H1 (cell line): ENCODE data around the gene DHPS.

Source experiments
- CTCF ChIP-seq, 3 experiments: IDR thresholded peaks; 1 replicate in 2 of 3; 2 replicates in 1 of 3; pipeline versions ENCODE4 v1.5.1 to v1.6.1; 2011; ENCODE audit warnings: low read length in 3 of 3, mild to moderate bottlenecking in 3 of 3, inconsistent platforms in 2 of 3, low read depth in 1 of 3, moderate library complexity in 1 of 3; ENCODE audit not compliant: insufficient read depth in 1 of 3; ENCODE audit errors: control extremely low read depth in 1 of 3
- EP300 ChIP-seq, 2 experiments: IDR thresholded peaks; 1 replicate in 1 of 2; 2 replicates in 1 of 2; pipeline ENCODE4 v1.6.1; 2011 to 2012; ENCODE audit warnings: low read depth in 2 of 2, low read length in 2 of 2, mild to moderate bottlenecking in 2 of 2, borderline replicate concordance in 1 of 2, inconsistent platforms in 1 of 2, moderate library complexity in 1 of 2
- EZH2 ChIP-seq: fragments of 200-600 bp; sonication (generic); IDR thresholded peaks from 2 replicates; pipeline ENCODE4 v1.7.1; 2012; ENCODE audit warnings: low read depth, mild to moderate bottlenecking, moderate library complexity, low read length, inconsistent platforms; ENCODE audit not compliant: severe bottlenecking
- HDAC6 ChIP-seq: IDR thresholded peaks from one replicate; pipeline ENCODE4 v1.7.1; 2012; ENCODE audit warnings: low read depth, mild to moderate bottlenecking, inconsistent platforms, low read length, moderate library complexity
- MAX ChIP-seq: IDR thresholded peaks from 2 replicates; pipeline ENCODE4 v1.6.1; 2012; ENCODE audit warnings: inconsistent platforms
- POLR2A ChIP-seq, 2 experiments: IDR thresholded peaks; 1 replicate in 1 of 2; 2 replicates in 1 of 2; pipeline ENCODE4 v1.6.1; 2011; ENCODE audit warnings: low read depth in 2 of 2, low read length in 2 of 2, mild to moderate bottlenecking in 2 of 2; ENCODE audit errors: control extremely low read depth in 1 of 2
- POLR2AphosphoS5 ChIP-seq: IDR thresholded peaks from 2 replicates; pipeline ENCODE4 v1.6.1; 2011; ENCODE audit warnings: low read depth, low read length
- YY1 ChIP-seq: IDR thresholded peaks from 2 replicates; pipeline ENCODE4 v1.6.1; 2011; ENCODE audit warnings: low read depth, mild to moderate bottlenecking, low read length

- TF ChIP-seq CTCF (IDR thresholded peaks at IDR 0.05; ENCODE audit: control extremely low read depth in 1 of 3, insufficient read depth in 1 of 3, low read depth in 1 of 3, low read length in 3 of 3) (no peak), POLR2A (IDR thresholded peaks at IDR 0.05; ENCODE audit: control extremely low read depth in 1 of 2, low read depth in 2 of 2, low read length in 2 of 2) (no peak), HDAC6 (no peak), EP300 (IDR thresholded peaks at IDR 0.05; ENCODE audit: borderline replicate concordance in 1 of 2, low read depth in 2 of 2, low read length in 2 of 2) (no peak), POLR2AphosphoS5 (no peak), EZH2 (no peak), YY1 (no peak), MAX (no peak)
Measured at GRCh38 chr19:12695096-12695495, 13.4 kb upstream of the DHPS start.
